IMR-90 (cell line): ENCODE data around the gene KIF3B. TPM values are rescaled to one million over a fixed set of nuclear protein-coding genes. Genes with fewer than 3 reads are reported as not detected.

ENCODE experiments used
- ATAC-seq: fragments of 200-7000 bp; cut with Tn5 transposase; 2 replicates; pipeline ENCODE4 v1.9.1; 2020; ENCODE audit warnings: low read depth, mild to moderate bottlenecking, moderate library complexity
- BruUV-seq: library from RNA; stranded (reverse); fragments of 400-500 nt; replicated peaks from 2 replicates; lab custom pipeline; 2021; lab: Mats Ljungman, UMichigan
- CTCF ChIA-PET: fragments of 300-600 bp; formaldehyde crosslinking; extraction: SDS; loops from one replicate; lab custom pipeline; 2021; ENCODE audit warnings: antibody characterized with exemption; lab: Yijun Ruan, JAX
- POLR2A ChIA-PET: fragments of 300-600 bp; sonication (Branson Sonifier 250); formaldehyde crosslinking; loops from one replicate; lab custom pipeline; 2022; ENCODE audit warnings: antibody characterized with exemption; ENCODE audit not compliant: unreplicated experiment; lab: Charles Lee
- DNase-seq: peaks from one replicate; pipeline ENCODE4 v3.0.0; 2013
- H2AFZ ChIP-seq: replicated peaks from 2 replicates; pipeline ENCODE3; 2013; ENCODE audit warnings: low read length, mild to moderate bottlenecking; ENCODE audit not compliant: poor library complexity
- H2AK5ac ChIP-seq: 2 replicates; pipeline ENCODE4 v1.6.1; 2013; ENCODE audit warnings: low read depth, low read length, inconsistent platforms
- H2AK9ac ChIP-seq: replicated peaks from 2 replicates; pipeline ENCODE3; 2013; ENCODE audit warnings: mild to moderate bottlenecking, low read depth, low read length, moderate library complexity; ENCODE audit not compliant: poor library complexity
- H2BK120ac ChIP-seq: 2 replicates; pipeline ENCODE4 v1.6.1; 2013; ENCODE audit warnings: low read depth, low read length, inconsistent platforms
- H2BK15ac ChIP-seq: 3 replicates; pipeline ENCODE4 v1.6.1; 2013; ENCODE audit warnings: low read depth, low read length, inconsistent platforms
- H2BK20ac ChIP-seq: 2 replicates; pipeline ENCODE4 v1.6.1; 2013; ENCODE audit warnings: low read depth, mild to moderate bottlenecking, inconsistent platforms, low read length, moderate library complexity
- H2BK5ac ChIP-seq: 2 replicates; pipeline ENCODE4 v1.6.1; 2013; ENCODE audit warnings: mild to moderate bottlenecking, low read depth, low read length, inconsistent platforms; ENCODE audit not compliant: poor library complexity, severe bottlenecking
- H3K14ac ChIP-seq: replicated peaks from 2 replicates; pipeline ENCODE4 v1.6.1; 2013; ENCODE audit warnings: low read depth, low read length, inconsistent platforms
- H3K18ac ChIP-seq: 2 replicates; pipeline ENCODE4 v1.6.1; 2013; ENCODE audit warnings: low read depth, low read length, control low read depth
- H3K23ac ChIP-seq: 2 replicates; pipeline ENCODE4 v1.6.1; 2013; ENCODE audit warnings: low read depth, low read length, inconsistent platforms
- H3K27ac ChIP-seq: 2 replicates; pipeline ENCODE4 v1.5.1; 2013; ENCODE audit warnings: mild to moderate bottlenecking, control low read depth, low read length; ENCODE audit not compliant: insufficient read depth
- H3K27me3 ChIP-seq: 2 replicates; pipeline ENCODE4 v1.6.1; 2013; ENCODE audit warnings: low read length; ENCODE audit not compliant: control insufficient read depth, insufficient read depth
- H3K36me3 ChIP-seq: 2 replicates; pipeline ENCODE4 v1.6.1; 2013; ENCODE audit warnings: low read length, mixed read lengths; ENCODE audit not compliant: control insufficient read depth, insufficient read depth
- H3K4ac ChIP-seq: 2 replicates; pipeline ENCODE4 v1.6.1; 2013; ENCODE audit warnings: low read depth, low read length, inconsistent platforms
- H3K4me1 ChIP-seq: 2 replicates; pipeline ENCODE4 v1.6.1; 2013; ENCODE audit warnings: low read length, mixed read lengths; ENCODE audit not compliant: control insufficient read depth, insufficient read depth
- H3K4me2 ChIP-seq: 2 replicates; pipeline ENCODE4 v1.6.1; 2013; ENCODE audit warnings: low read depth, mild to moderate bottlenecking, control low read depth, low read length, moderate library complexity
- H3K4me3 ChIP-seq: 2 replicates; pipeline ENCODE4 v1.5.1; 2013; ENCODE audit warnings: low read depth, mild to moderate bottlenecking, control low read depth, low read length, moderate library complexity; ENCODE audit not compliant: insufficient read depth
- H3K56ac ChIP-seq: 2 replicates; pipeline ENCODE4 v1.6.1; 2013; ENCODE audit warnings: low read length, inconsistent platforms; ENCODE audit not compliant: insufficient read depth; ENCODE audit errors: extremely low read depth
- H3K79me1 ChIP-seq, 2 experiments: 2 replicates each; pipeline ENCODE4 v1.6.1; 2013; ENCODE audit warnings: low read length in 2 of 2, inconsistent platforms in 1 of 2, low read depth in 1 of 2
- H3K9ac ChIP-seq: 2 replicates; pipeline ENCODE4 v1.6.1; 2013; ENCODE audit warnings: low read depth, low read length, control low read depth
- H3K9me1 ChIP-seq: 2 replicates; pipeline ENCODE4 v1.6.1; 2013; ENCODE audit warnings: low read length, inconsistent platforms; ENCODE audit not compliant: insufficient read depth
- H3K9me3 ChIP-seq: 2 replicates; pipeline ENCODE4 v1.6.1; 2013; ENCODE audit warnings: low read length; ENCODE audit not compliant: control insufficient read depth, insufficient read depth
- H4K20me1 ChIP-seq: 2 replicates; pipeline ENCODE4 v1.6.1; 2013; ENCODE audit warnings: low read length, inconsistent platforms; ENCODE audit not compliant: insufficient read depth
- H4K5ac ChIP-seq: 2 replicates; pipeline ENCODE4 v1.6.1; 2013; ENCODE audit warnings: mild to moderate bottlenecking, low read depth, low read length, control low read depth
- H4K8ac ChIP-seq, 2 experiments: 2 replicates each; pipeline ENCODE4 v1.6.1; 2013; ENCODE audit warnings: low read depth in 2 of 2, low read length in 2 of 2, control low read depth in 1 of 2, inconsistent platforms in 1 of 2
- H4K91ac ChIP-seq: 2 replicates; pipeline ENCODE4 v1.6.1; 2013; ENCODE audit warnings: low read depth, low read length, inconsistent platforms; ENCODE audit not compliant: insufficient read depth
- CEBPB ChIP-seq: IDR thresholded peaks from 2 replicates; pipeline ENCODE4 v1.6.1; 2012; ENCODE audit warnings: low read depth, low read length, improper control_type of control experiment
- CHD1 ChIP-seq: IDR thresholded peaks from 2 replicates; pipeline ENCODE4 v1.6.1; 2012; ENCODE audit warnings: low read depth, low read length, improper control_type of control experiment
- MAFK ChIP-seq: IDR thresholded peaks from 2 replicates; pipeline ENCODE4 v1.6.1; 2012; ENCODE audit warnings: low read depth, low read length, improper control_type of control experiment
- POLR2A ChIP-seq: IDR thresholded peaks from 2 replicates; pipeline ENCODE4 v1.6.1; 2012; ENCODE audit warnings: mild to moderate bottlenecking, low read depth, low read length
- RAD21 ChIP-seq: IDR thresholded peaks from 2 replicates; pipeline ENCODE4 v1.6.1; 2012; ENCODE audit warnings: low read length, improper control_type of control experiment
- RCOR1 ChIP-seq: IDR thresholded peaks from 2 replicates; pipeline ENCODE4 v1.6.1; 2012; ENCODE audit warnings: mild to moderate bottlenecking, low read length, improper control_type of control experiment; ENCODE audit not compliant: insufficient replicate concordance
- WGBS, 2 experiments: methylation state at CpG; one replicate each; pipeline versions ENCODE4 v1.1.5 to v1.1.7; 2013; ENCODE audit warnings: missing lambda C conversion rate in 2 of 2; ENCODE audit not compliant: insufficient read length in 1 of 2; ENCODE audit errors: extremely low coverage in 2 of 2; 5-methylcytosine and 5-hydroxymethylcytosine counted together
- dilution Hi-C: fragments of 300-500 bp; cut with HindIII; formaldehyde crosslinking; loops from one replicate; pipeline ENCODE4 v1.14.3; 2018; ENCODE audit warnings: low sequenced_read_pairs; ENCODE audit not compliant: unreplicated experiment
- in situ Hi-C: fragments of 300-500 bp; cut with MboI; formaldehyde crosslinking; loops from 3 replicates; pipeline ENCODE4 v1.14.3; 2019; ENCODE audit warnings: low sequenced_read_pairs, inconsistent platforms, mixed read lengths
- intact Hi-C: fragments of 100-400 bp; cut with micrococcal nuclease; formaldehyde crosslinking; loops from 2 replicates; pipeline ENCODE4 v1.10.0; 2022
- polyA plus RNA-seq, 3 experiments: library from polyadenylated mRNA; depleted of rRNA; stranded (reverse); fragments of >200 nt; gene quantifications; 2 replicates each; pipeline ENCODE4 v1.2.3, GENCODE V29; 2012; ENCODE audit warnings: low replicate concordance in 1 of 3
- total RNA-seq: library from RNA; depleted of rRNA; stranded (reverse); fragments of >200 nt; gene quantifications from 2 replicates; pipeline ENCODE4 v1.2.3, GENCODE V29; 2012

The KIF3B gene
- total and polyA plus RNA-seq, 2 of the 4 experiments (the other 2 are of a cell fraction): 17.1 to 28.1 TPM

DNA sequence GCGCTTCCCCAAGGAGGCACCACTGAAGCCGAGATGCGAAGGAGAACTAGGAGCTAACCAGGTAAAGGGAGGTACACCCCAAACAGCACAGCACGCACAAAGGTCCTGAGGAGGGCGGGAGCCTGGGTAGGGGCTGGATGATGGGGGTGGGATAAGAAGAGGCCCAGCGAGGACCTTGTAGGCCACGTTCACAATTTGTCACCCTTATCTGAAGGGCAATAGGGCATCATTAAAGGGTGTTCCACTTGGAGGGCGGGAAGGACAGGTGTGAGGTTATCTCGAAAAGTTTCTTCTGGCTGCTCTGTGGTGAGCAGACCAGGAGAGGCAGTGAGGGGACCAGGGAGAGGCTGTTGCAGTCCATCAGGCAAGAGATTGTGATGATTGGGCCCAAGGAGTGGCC, 44.2 kb upstream of the KIF3B start:
- intact Hi-C loops: no loop called here
- Histone ChIP-seq H3K4me2 (no peak overlapping the region), H3K9ac (no peak overlapping the region), H2AK5ac (no peak overlapping the region), H4K91ac (no peak overlapping the region), H3K18ac (no peak overlapping the region), H3K14ac (no peak overlapping the region), H3K27ac (no peak overlapping the region), H3K4ac (no peak overlapping the region), H3K79me1 (peaks cover 0 to 4% of the 10 kb centered on the region in 2 experiments; a peak in 1 of 4 replicates), H3K27me3 (no peaks in the 10 kb centered on the region), H4K8ac (no peak overlapping the region), H2BK120ac (no peak overlapping the region), H3K9me3 (no peaks in the 10 kb centered on the region), H3K23ac (no peak overlapping the region), H2AFZ (no peak overlapping the region), H2BK5ac (no peak overlapping the region), H3K9me1 (no peaks in the 10 kb centered on the region), H2BK20ac (no peak overlapping the region), H3K36me3 (peaks cover 47% of the 10 kb centered on the region), H4K20me1 (no peaks in the 10 kb centered on the region), H4K5ac (no peak overlapping the region), H2AK9ac (no peak overlapping the region), H3K56ac (no peak overlapping the region), H3K4me3 (no peak overlapping the region), H2BK15ac (no peak overlapping the region), H3K4me1 (peaks cover 2% of the 10 kb centered on the region; the same call in 1 of the 2 replicates)
- 80% methylated on average over 2 of the region's 9 CpGs; no CpG with 5 or more reads in 1 of the 2 experiments for WGBS, 2 experiments
- dilution Hi-C loops: no loop called here
- POLR2A ChIA-PET: no interaction called here
- DNase-seq (no peak), ATAC-seq (no peak)
- BruUV-seq: no TSS peak
- TF ChIP-seq CHD1 (no peak), RAD21 (no peak), MAFK (no peak), POLR2A (no peak), CEBPB (no peak), RCOR1 (no peak)
- in situ Hi-C loops: no loop called here
- CTCF ChIA-PET: no interaction called here
